ENCODE results near the gene PCNT.

Gene PCNT

DNA sequence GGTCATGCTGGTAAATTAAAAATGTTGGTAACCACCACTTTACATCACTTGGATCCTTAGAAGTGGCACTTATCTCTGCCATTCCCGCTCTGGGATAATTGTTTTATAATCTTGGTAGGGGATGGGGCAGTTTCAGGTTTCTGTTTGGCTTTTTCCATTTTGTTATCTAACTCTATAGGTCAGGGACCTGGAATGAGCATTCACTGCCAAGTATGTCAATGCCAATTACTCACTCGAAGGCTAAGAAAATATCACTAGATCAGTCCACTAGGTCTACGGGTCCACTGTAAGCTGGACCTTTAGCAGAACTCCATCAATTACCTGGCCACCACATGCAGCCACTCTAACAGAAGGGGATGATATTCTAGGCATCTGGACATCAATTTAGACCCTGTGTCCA lies 130.2 kb downstream of the PCNT start:
- H3K79me2 ChIP-seq (ENCODE audit: insufficient read depth, low read length) = peaks cover 80% of the 10 kb centered on the region
- H3K9ac ChIP-seq (ENCODE audit: low read length) = no peak overlapping the region
- H3K36me3 ChIP-seq (ENCODE audit: low read length) = peaks cover 8% of the 10 kb centered on the region; the same call in 1 of the 2 replicates
- no peaks in the 10 kb centered on the region for H3F3A ChIP-seq (ENCODE audit: insufficient read depth)
- no peak overlapping the region for H2AFZ ChIP-seq (ENCODE audit: low read depth, low read length, severe bottlenecking)
- no peak overlapping the region for H3K4me3 ChIP-seq (ENCODE audit: insufficient read depth, low read length, poor library complexity, severe bottlenecking)
- no peak overlapping the region for H3K27ac ChIP-seq (ENCODE audit: low read depth, low read length)
- no peak for TF ChIP-seq EZH2phosphoT487 (conservative IDR thresholded peaks at IDR 0.05; ENCODE audit: low read length)
- TF ChIP-seq, protein P1, sequence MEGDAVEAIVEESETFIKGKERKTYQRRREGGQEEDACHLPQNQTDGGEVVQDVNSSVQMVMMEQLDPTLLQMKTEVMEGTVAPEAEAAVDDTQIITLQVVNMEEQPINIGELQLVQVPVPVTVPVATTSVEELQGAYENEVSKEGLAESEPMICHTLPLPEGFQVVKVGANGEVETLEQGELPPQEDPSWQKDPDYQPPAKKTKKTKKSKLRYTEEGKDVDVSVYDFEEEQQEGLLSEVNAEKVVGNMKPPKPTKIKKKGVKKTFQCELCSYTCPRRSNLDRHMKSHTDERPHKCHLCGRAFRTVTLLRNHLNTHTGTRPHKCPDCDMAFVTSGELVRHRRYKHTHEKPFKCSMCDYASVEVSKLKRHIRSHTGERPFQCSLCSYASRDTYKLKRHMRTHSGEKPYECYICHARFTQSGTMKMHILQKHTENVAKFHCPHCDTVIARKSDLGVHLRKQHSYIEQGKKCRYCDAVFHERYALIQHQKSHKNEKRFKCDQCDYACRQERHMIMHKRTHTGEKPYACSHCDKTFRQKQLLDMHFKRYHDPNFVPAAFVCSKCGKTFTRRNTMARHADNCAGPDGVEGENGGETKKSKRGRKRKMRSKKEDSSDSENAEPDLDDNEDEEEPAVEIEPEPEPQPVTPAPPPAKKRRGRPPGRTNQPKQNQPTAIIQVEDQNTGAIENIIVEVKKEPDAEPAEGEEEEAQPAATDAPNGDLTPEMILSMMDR (IDR thresholded peaks at IDR 0.05; ENCODE audit: insufficient read depth, low read length, poor library complexity, severe bottlenecking) = no peak
- H3K4me2 ChIP-seq (ENCODE audit: low read depth, low read length, poor library complexity, severe bottlenecking) = no peak overlapping the region
- H3K27me3 ChIP-seq (ENCODE audit: low read length) = no peaks in the 10 kb centered on the region
- no peaks in the 10 kb centered on the region for H3K9me2 ChIP-seq (replicated peaks; ENCODE audit: insufficient read depth, low read length)
- H4K20me1 ChIP-seq (ENCODE audit: low read depth, low read length) = no peaks in the 10 kb centered on the region
- no peaks in the 10 kb centered on the region for H3K9me3 ChIP-seq (ENCODE audit: insufficient read depth, low read length)

DNA sequence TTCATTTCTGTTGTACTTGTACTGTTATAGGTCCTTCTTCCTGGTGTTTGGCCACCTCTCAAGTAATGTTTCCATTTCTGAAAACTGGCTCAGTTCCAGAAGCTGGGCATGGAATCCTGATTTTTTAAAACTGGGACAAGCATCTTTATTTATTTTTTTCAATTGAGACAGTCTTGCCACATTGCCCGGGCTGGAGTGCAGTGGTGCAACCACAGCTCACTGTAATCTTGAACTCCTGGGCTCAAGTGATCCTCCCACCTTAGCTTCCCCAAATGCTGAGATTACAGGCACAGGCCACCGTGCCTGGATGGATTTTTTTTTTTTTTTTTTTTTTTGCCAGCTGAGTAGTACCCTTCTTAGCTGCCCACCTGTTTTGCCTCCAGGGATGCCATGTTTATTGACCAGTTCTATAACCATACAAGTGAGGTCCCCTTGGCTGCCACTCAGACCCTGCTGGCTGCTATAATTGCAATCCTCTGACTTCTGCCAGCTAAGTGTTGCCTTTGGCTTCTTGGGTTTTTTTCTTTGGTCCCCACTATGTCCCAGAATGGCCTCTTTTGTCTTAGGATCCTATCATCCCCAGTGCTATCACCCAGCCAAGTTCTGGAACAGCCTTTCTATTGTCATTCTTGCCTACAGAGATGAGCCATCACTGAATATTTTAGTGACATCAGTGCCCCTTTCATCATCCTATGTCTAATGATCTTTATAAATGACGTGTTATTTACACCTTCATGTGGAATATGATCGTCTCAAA lies 130.9 kb downstream of the PCNT start:
- Histone ChIP-seq H3K9ac (ENCODE audit: low read length) (no peak overlapping the region), H3K4me3 (ENCODE audit: insufficient read depth, low read length, poor library complexity, severe bottlenecking) (no peak overlapping the region), H2AFZ (ENCODE audit: low read depth, low read length, severe bottlenecking) (no peak overlapping the region), H3K9me3 (ENCODE audit: insufficient read depth, low read length) (no peaks in the 10 kb centered on the region), H3K79me2 (ENCODE audit: insufficient read depth, low read length) (peaks cover 80% of the 10 kb centered on the region), H3F3A (ENCODE audit: insufficient read depth) (peaks cover 3% of the 10 kb centered on the region), H3K9me2 (replicated peaks; ENCODE audit: insufficient read depth, low read length) (no peaks in the 10 kb centered on the region), H3K27ac (ENCODE audit: low read depth, low read length) (no peak overlapping the region), H3K36me3 (ENCODE audit: low read length) (0 out of 2 replicates have a peak, but pooled peaks cover 4% of the 10 kb centered on the region), H3K27me3 (ENCODE audit: low read length) (no peaks in the 10 kb centered on the region), H3K4me2 (ENCODE audit: low read depth, low read length, poor library complexity, severe bottlenecking) (no peak overlapping the region), H4K20me1 (ENCODE audit: low read depth, low read length) (no peaks in the 10 kb centered on the region)
- TF ChIP-seq, protein P1 (IDR thresholded peaks at IDR 0.05; ENCODE audit: insufficient read depth, low read length, poor library complexity, severe bottlenecking) = no peak

DNA sequence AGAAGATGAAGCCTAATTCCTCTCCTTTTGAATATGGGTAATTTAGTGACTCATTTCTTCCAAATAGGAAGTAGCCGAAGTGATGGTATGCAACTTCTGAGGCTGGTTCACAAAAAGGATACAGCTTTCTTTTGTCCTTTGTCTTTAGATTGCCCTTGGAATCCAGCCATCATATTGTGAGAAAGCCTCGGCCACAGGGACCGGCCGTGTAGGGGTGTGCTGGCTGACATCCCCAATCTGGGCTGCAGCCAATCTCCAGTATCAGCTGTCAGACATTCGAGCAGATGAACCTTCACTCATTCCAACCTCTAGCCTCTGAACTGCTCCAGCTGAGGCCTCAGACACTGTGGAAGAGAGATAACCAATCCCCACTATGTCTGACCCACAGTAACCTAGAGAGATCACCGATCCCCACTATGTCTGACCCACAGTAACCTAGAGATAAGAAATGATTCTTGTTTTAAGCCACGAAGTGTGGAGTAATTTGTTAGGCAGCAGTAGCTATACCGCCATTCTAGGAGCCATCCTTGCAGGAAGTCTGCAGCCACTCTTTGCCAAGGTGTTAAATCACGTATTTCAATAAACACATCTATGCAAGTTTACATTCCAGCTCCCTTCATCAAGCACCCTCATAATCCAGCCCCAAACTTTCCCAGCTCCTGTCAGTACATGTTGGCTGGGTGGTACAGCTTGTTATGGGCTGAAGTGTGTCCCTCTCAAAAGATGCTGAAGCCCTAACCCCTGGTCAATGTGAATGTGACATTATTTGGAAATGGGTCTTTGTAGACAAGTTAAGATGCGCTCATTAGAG lies 131.8 kb downstream of the PCNT start:
- H3K79me2 ChIP-seq (ENCODE audit: insufficient read depth, low read length) = peaks cover 80% of the 10 kb centered on the region
- H3K27me3 ChIP-seq (ENCODE audit: low read length) = no peaks in the 10 kb centered on the region
- TF ChIP-seq EZH2phosphoT487 (conservative IDR thresholded peaks at IDR 0.05; ENCODE audit: low read length) = no peak
- TF ChIP-seq, protein P1 (IDR thresholded peaks at IDR 0.05; ENCODE audit: insufficient read depth, low read length, poor library complexity, severe bottlenecking) = no peak
- H3K9ac ChIP-seq (ENCODE audit: low read length) = no peak overlapping the region
- H3K9me3 ChIP-seq (ENCODE audit: insufficient read depth, low read length) = no peaks in the 10 kb centered on the region
- H4K20me1 ChIP-seq (ENCODE audit: low read depth, low read length) = no peaks in the 10 kb centered on the region
- no peak overlapping the region for H2AFZ ChIP-seq (ENCODE audit: low read depth, low read length, severe bottlenecking)
- no peak overlapping the region for H3K27ac ChIP-seq (ENCODE audit: low read depth, low read length)
- H3K36me3 ChIP-seq (ENCODE audit: low read length) = 0 out of 2 replicates have a peak, but pooled peaks cover 2% of the 10 kb centered on the region
- H3K4me3 ChIP-seq (ENCODE audit: insufficient read depth, low read length, poor library complexity, severe bottlenecking) = no peak overlapping the region
- H3F3A ChIP-seq (ENCODE audit: insufficient read depth) = peaks cover 9% of the 10 kb centered on the region
- H3K9me2 ChIP-seq (replicated peaks; ENCODE audit: insufficient read depth, low read length) = no peaks in the 10 kb centered on the region
- no peak overlapping the region for H3K4me2 ChIP-seq (ENCODE audit: low read depth, low read length, poor library complexity, severe bottlenecking)

Data from SU-DHL-6 (cell line).